Activated naive CD4-positive, alpha-beta T cell treated with anti-CD3 and anti-CD28 coated beads for 36 hours (primary cell): ENCODE results near the gene FNTB. TPM values are rescaled to one million over a fixed set of nuclear protein-coding genes. Genes with fewer than 3 reads are reported as not detected.

Experiments
- CTCF ChIA-PET: fragments of 350-600 bp; sonication (Branson Sonifier 250); formaldehyde crosslinking; loops from one replicate; lab custom pipeline; 2021; ENCODE audit warnings: antibody characterized with exemption; lab: Charles Lee
- DNase-seq: peaks from one replicate; pipeline ENCODE4 v3.0.0-alpha.2; 2020
- H3K27ac Mint-ChIP-seq: one replicate; pipeline ENCODE4 v1.8.0; 2021; ENCODE audit warnings: mild to moderate bottlenecking, mixed read lengths
- H3K27me3 Mint-ChIP-seq: one replicate; pipeline ENCODE4 v1.8.0; 2021; ENCODE audit warnings: low read depth, mixed read lengths
- H3K36me3 Mint-ChIP-seq: one replicate; pipeline ENCODE4 v1.8.0; 2021; ENCODE audit warnings: low read depth, mixed read lengths
- H3K4me1 Mint-ChIP-seq: one replicate; pipeline ENCODE4 v1.8.0; 2021; ENCODE audit warnings: low read depth, mixed read lengths
- H3K4me3 Mint-ChIP-seq: one replicate; pipeline ENCODE4 v1.8.0; 2021; ENCODE audit warnings: mild to moderate bottlenecking, moderate library complexity, mixed read lengths
- H3K9me3 Mint-ChIP-seq: one replicate; pipeline ENCODE4 v1.8.0; 2021; ENCODE audit warnings: mixed read lengths
- intact Hi-C: fragments of 100-400 bp; cut with micrococcal nuclease; formaldehyde crosslinking; loops from one replicate; pipeline ENCODE4 v1.15.1; 2023
- total RNA-seq, 2 experiments: library from RNA; stranded (reverse); gene quantifications; one replicate each; pipeline ENCODE4 v1.2.3, GENCODE V29; 2021

FNTB gene
- total RNA-seq, 2 experiments from 2014 or later = 7.9 to 10.0 TPM

GRCh38 chr14:65032319-65032718, 45.6 kb downstream of the FNTB start:
- no peak overlapping the region for H3K4me3 Mint-ChIP-seq
- intact Hi-C loops = no loop called here
- H3K27me3 Mint-ChIP-seq = no peaks in the 10 kb centered on the region
- peaks cover 23% of the 10 kb centered on the region for H3K36me3 Mint-ChIP-seq
- no peaks in the 10 kb centered on the region for H3K9me3 Mint-ChIP-seq
- CTCF ChIA-PET = interaction anchor here (0.5 kb wide), 1 partner anchor 43 kb away, joined by 3 read pairs; no protein-coding TSS in a partner anchor
- DNase-seq = no peak
- H3K4me1 Mint-ChIP-seq = no peaks in the 10 kb centered on the region
- H3K27ac Mint-ChIP-seq = no peak overlapping the region

DNA sequence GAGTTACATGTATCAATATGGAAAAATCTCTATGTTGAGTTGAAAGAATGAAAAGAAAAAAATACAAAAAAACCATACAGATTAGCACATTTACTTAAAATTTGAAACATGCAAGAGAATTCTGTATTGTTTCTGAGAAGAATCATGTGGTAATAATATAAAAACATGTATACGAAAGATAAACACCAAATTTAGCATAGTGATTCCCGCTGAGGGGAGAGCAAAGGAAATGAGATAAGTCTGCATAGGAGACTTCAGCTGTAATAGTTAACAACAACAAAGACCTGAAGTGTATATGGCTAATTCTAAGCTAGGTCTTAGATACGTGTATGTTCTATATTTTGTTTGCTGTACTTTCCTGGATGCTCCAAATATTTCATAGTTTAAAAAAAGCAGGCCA, 46.5 kb downstream of the FNTB start:
- intact Hi-C loops = no loop called here
- Mint-ChIP-seq H3K4me3 (no peak overlapping the region), H3K27ac (no peak overlapping the region), H3K9me3 (no peaks in the 10 kb centered on the region), H3K4me1 (no peaks in the 10 kb centered on the region), H3K27me3 (no peaks in the 10 kb centered on the region), H3K36me3 (peaks cover 19% of the 10 kb centered on the region)
- DNase-seq = no peak
- CTCF ChIA-PET = no interaction called here

- intact Hi-C loops = no loop called here
- no peak for DNase-seq
- no peaks in the 10 kb centered on the region for H3K9me3 Mint-ChIP-seq
- H3K4me1 Mint-ChIP-seq = no peaks in the 10 kb centered on the region
- CTCF ChIA-PET = interaction anchor here (0.6 kb wide), 1 partner anchor 14 kb away, joined by 6 read pairs; no protein-coding TSS in a partner anchor
- peaks cover 19% of the 10 kb centered on the region for H3K36me3 Mint-ChIP-seq
- H3K27ac Mint-ChIP-seq = no peak overlapping the region
- H3K4me3 Mint-ChIP-seq = no peak overlapping the region
- no peaks in the 10 kb centered on the region for H3K27me3 Mint-ChIP-seq
Measured at GRCh38 chr14:65034021-65034420, 47.3 kb downstream of the FNTB start.

GRCh38 chr14:65035049-65035448, 48.4 kb downstream of the FNTB start:
- Mint-ChIP-seq H3K9me3 (no peaks in the 10 kb centered on the region), H3K4me3 (no peak overlapping the region)
- CTCF ChIA-PET = no interaction called here

GRCh38 chr14:65038966-65039365, 52.3 kb downstream of the FNTB start:
- H3K27ac Mint-ChIP-seq = no peak overlapping the region
- intact Hi-C loops = no loop called here
- no peak overlapping the region for H3K4me3 Mint-ChIP-seq
- DNase-seq = no peak
- CTCF ChIA-PET = no interaction called here
- H3K36me3 Mint-ChIP-seq = peaks cover 25% of the 10 kb centered on the region
- no peaks in the 10 kb centered on the region for H3K9me3 Mint-ChIP-seq
- H3K27me3 Mint-ChIP-seq = no peaks in the 10 kb centered on the region
- no peaks in the 10 kb centered on the region for H3K4me1 Mint-ChIP-seq

More at GRCh38 chr14:65035049-65035448, 48.4 kb downstream of the FNTB start:
- intact Hi-C loops = no loop called here
- no peak for DNase-seq
- no peaks in the 10 kb centered on the region for H3K4me1 Mint-ChIP-seq
- H3K36me3 Mint-ChIP-seq = peaks cover 16% of the 10 kb centered on the region
- no peaks in the 10 kb centered on the region for H3K27me3 Mint-ChIP-seq
- no peak overlapping the region for H3K27ac Mint-ChIP-seq

DNA sequence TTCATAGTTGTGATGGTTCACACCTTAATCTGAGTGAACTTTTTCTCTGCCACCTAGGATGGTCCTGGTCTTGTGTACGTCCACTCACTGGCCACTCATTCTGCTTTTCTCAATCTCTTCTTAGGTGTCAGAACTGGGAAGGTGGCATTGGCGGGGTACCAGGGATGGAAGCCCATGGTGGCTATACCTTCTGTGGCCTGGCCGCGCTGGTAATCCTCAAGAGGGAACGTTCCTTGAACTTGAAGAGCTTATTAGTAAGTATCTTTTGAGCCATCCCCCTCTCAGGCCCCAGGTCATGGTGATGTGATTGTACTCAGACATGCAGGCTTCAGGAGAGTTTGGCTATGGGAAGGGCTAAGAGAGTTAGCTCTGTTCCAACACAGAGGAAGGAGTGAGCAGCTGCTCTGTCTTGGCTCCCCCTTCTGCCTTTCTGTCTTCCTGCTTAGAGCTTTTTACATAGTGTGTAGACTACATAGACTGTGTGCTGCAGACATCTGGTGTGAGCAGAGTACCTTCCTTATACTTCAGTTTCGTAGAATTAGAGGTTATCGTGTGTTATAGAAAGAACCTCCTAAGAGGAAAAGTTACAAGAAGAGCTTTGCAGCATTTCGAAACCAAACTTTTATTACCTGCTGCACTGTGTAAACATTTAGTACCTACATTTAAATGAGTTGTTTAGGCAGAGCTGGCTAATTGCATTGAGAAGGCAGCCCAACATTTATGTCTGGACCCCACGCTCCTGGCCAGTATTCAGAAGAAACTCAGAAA, 54.2 kb downstream of the FNTB start:
- H3K9me3 Mint-ChIP-seq = no peaks in the 10 kb centered on the region
- DNase-seq = no peak
- intact Hi-C loops = no loop called here
- CTCF ChIA-PET = interaction anchor here (0.5 to 0.6 kb wide), 2 partner anchors 20 to 312 kb away, joined by 3 read pairs; no protein-coding TSS in a partner anchor
- H3K4me3 Mint-ChIP-seq = no peak overlapping the region
- H3K4me1 Mint-ChIP-seq = no peaks in the 10 kb centered on the region
- H3K36me3 Mint-ChIP-seq = peaks cover 25% of the 10 kb centered on the region
- H3K27ac Mint-ChIP-seq = no peak overlapping the region
- no peaks in the 10 kb centered on the region for H3K27me3 Mint-ChIP-seq

GRCh38 chr14:65041434-65041915, 54.8 kb downstream of the FNTB start:
- H3K9me3 Mint-ChIP-seq = no peaks in the 10 kb centered on the region
- CTCF ChIA-PET = interaction anchor here (0.5 to 0.6 kb wide), 2 partner anchors 21 to 311 kb away, joined by 3 read pairs; no protein-coding TSS in a partner anchor
- peaks cover 27% of the 10 kb centered on the region for H3K36me3 Mint-ChIP-seq
- no peaks in the 10 kb centered on the region for H3K4me1 Mint-ChIP-seq
- H3K27ac Mint-ChIP-seq = no peak overlapping the region
- H3K4me3 Mint-ChIP-seq = no peak overlapping the region
- intact Hi-C loops = no loop called here
- DNase-seq = no peak
- H3K27me3 Mint-ChIP-seq = no peaks in the 10 kb centered on the region

GRCh38 chr14:65042296-65042695, 55.6 kb downstream of the FNTB start:
- H3K36me3 Mint-ChIP-seq = peaks cover 30% of the 10 kb centered on the region
- CTCF ChIA-PET = no interaction called here

DNA sequence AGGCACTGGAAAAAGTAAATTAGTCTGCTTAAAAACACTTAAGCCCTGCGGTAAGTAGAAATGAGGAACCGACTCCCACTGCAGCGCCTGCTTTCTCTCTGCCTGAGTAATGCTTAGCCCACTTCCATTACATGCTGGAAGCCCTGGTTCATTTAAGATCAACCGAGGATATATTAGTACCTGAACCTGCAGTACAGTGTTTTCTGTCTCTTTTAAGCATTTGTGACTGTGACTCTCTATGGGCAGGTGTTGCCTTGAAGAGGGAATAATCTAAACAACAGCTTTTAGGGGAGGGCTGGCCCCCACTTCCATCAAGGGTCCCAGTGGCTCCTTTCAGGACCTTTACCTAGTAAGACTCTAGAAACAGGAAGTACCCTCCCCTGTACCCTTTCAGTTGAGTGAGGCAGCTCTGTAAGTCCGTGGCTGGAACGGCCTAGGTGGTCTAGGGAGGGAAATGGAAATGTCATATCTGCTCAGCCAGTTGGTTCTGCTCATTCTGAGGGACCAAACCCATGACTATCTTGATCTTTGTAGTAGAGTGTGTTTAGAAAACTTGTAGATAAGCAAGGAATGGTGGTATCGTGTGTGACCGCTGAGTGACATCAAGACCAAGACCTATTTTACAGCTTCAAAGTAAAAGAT, 56.2 kb downstream of the FNTB start:
- intact Hi-C loops = no loop called here
- Mint-ChIP-seq H3K4me1 (peaks cover 3% of the 10 kb centered on the region), H3K27ac (no peak overlapping the region), H3K27me3 (no peaks in the 10 kb centered on the region), H3K4me3 (no peak overlapping the region), H3K9me3 (no peaks in the 10 kb centered on the region), H3K36me3 (peaks cover 31% of the 10 kb centered on the region)
- CTCF ChIA-PET = interaction anchor here (1.3 kb wide), 1 partner anchor 56 kb away, joined by 3 read pairs; the partner anchor contains the start of gene FNTB
- no peak for DNase-seq

More at GRCh38 chr14:65042296-65042695, 55.6 kb downstream of the FNTB start:
- intact Hi-C loops = no loop called here
- Mint-ChIP-seq H3K4me3 (no peak overlapping the region), H3K27me3 (no peaks in the 10 kb centered on the region), H3K27ac (no peak overlapping the region), H3K9me3 (no peaks in the 10 kb centered on the region), H3K4me1 (no peaks in the 10 kb centered on the region)
- DNase-seq = no peak

GRCh38 chr14:65043893-65044595, 57.3 kb downstream of the FNTB start:
- CTCF ChIA-PET = interaction anchor here (1.3 kb wide), 1 partner anchor 57 kb away, joined by 3 read pairs; the partner anchor contains the start of gene FNTB
- H3K27ac Mint-ChIP-seq = no peak overlapping the region
- H3K9me3 Mint-ChIP-seq = no peaks in the 10 kb centered on the region
- peaks cover 3% of the 10 kb centered on the region for H3K4me1 Mint-ChIP-seq
- no peak overlapping the region for H3K4me3 Mint-ChIP-seq
- intact Hi-C loops = no loop called here
- no peak for DNase-seq
- H3K36me3 Mint-ChIP-seq = peaks cover 31% of the 10 kb centered on the region
- no peaks in the 10 kb centered on the region for H3K27me3 Mint-ChIP-seq

GRCh38 chr14:65044596-65044959, 57.9 kb downstream of the FNTB start:
- intact Hi-C loops = no loop called here
- Mint-ChIP-seq H3K4me1 (peaks cover 3% of the 10 kb centered on the region), H3K4me3 (no peak overlapping the region), H3K9me3 (no peaks in the 10 kb centered on the region), H3K36me3 (peaks cover 29% of the 10 kb centered on the region), H3K27ac (no peak overlapping the region), H3K27me3 (no peaks in the 10 kb centered on the region)
- CTCF ChIA-PET = no interaction called here
- no peak for DNase-seq

GRCh38 chr14:65045006-65045405, 58.3 kb downstream of the FNTB start:
- Mint-ChIP-seq H3K36me3 (peaks cover 29% of the 10 kb centered on the region), H3K27ac (no peak overlapping the region), H3K4me1 (peaks cover 3% of the 10 kb centered on the region), H3K27me3 (no peaks in the 10 kb centered on the region), H3K9me3 (no peaks in the 10 kb centered on the region), H3K4me3 (no peak overlapping the region)
- CTCF ChIA-PET = interaction anchor here (0.5 kb wide), 1 partner anchor 48 kb away, joined by 4 read pairs; no protein-coding TSS in a partner anchor
- intact Hi-C loops = no loop called here
- DNase-seq = no peak
